BLaER1 treated with 17β-estradiol and CSF1 and Interleukin-3, amounts not matched to agents 10 nM and 100 nM (cell line): ENCODE results near the gene SLC51A.
"Not testable (repeated sequence)": the region's sequence is repeated elsewhere in the genome, so short reads cannot be mapped to it uniquely, and the experiment has no call there.

Source experiments
- H3K27ac ChIP-seq, 11 experiments: shearing (Covaris generic); formaldehyde crosslinking; 2 replicates each; pipeline ENCODE4 v1.8.1; 2022
- H3K27me3 ChIP-seq, 11 experiments: shearing (Covaris generic); formaldehyde crosslinking; 2 replicates each; pipeline ENCODE4 v1.8.1; 2022
- H3K36me3 ChIP-seq, 11 experiments: shearing (Covaris generic); formaldehyde crosslinking; 2 replicates each; pipeline ENCODE4 v1.8.1; 2022
- H3K4me1 ChIP-seq, 10 experiments: shearing (Covaris generic); formaldehyde crosslinking; 2 replicates each; pipeline ENCODE4 v1.8.1; 2022
- H3K4me2 ChIP-seq, 11 experiments: shearing (Covaris generic); formaldehyde crosslinking; 2 replicates each; pipeline ENCODE4 v1.8.1; 2022
- H3K4me3 ChIP-seq, 10 experiments: shearing (Covaris generic); formaldehyde crosslinking; 2 replicates each; pipeline ENCODE4 v1.8.1; 2022
- H3K9ac ChIP-seq, 11 experiments: shearing (Covaris generic); formaldehyde crosslinking; 2 replicates each; pipeline ENCODE4 v1.8.1; 2022
- H3K9me3 ChIP-seq, 11 experiments: shearing (Covaris generic); formaldehyde crosslinking; replicated peaks in 1 of 11; 2 replicates each; pipeline ENCODE4 v1.8.1; 2022
- H4K20me1 ChIP-seq, 11 experiments: shearing (Covaris generic); formaldehyde crosslinking; 2 replicates each; pipeline ENCODE4 v1.8.1; 2022
- Cebpa-rat ChIP-seq, 11 experiments: shearing (Covaris generic); IDR thresholded peaks; 2 replicates each; pipeline ENCODE4 v1.8.1; 2022

SLC51A gene

GRCh38 chr3:196198081-196198675 is 18.2 kb upstream of the SLC51A start:
- no peak for TF ChIP-seq Cebpa-rat (IDR thresholded peaks at IDR 0.05)
- no peak overlapping the region for H3K4me3 ChIP-seq
- peak overlapping the region in 10 of 11 experiments; percentile 0 to 53 (median 21); a peak in 12 of 22 replicates for H3K4me2 ChIP-seq
- no peaks in the 10 kb centered on the region for H3K27me3 ChIP-seq
- H3K36me3 ChIP-seq: no peaks in the 10 kb centered on the region
- no peaks in the 10 kb centered on the region for H4K20me1 ChIP-seq
- H3K27ac ChIP-seq: peak overlapping the region in 1 of 11 experiments; percentile 1; a peak in 1 of 22 replicates
- peak overlapping the region in 3 of 11 experiments; percentile 28 to 41 (median 34); a peak in 2 of 22 replicates for H3K9ac ChIP-seq
- H3K9me3 ChIP-seq: no peaks in the 10 kb centered on the region
- H3K4me1 ChIP-seq: peaks cover 40 to 71% (median 56%) of the 10 kb centered on the region in 10 experiments

- no peak overlapping the region for H3K4me3 ChIP-seq
- H3K4me2 ChIP-seq: peak overlapping the region in 5 of 11 experiments; percentile 0 to 30 (median 5); a peak in 3 of 22 replicates
- TF ChIP-seq Cebpa-rat (IDR thresholded peaks at IDR 0.05): no peak
- no peaks in the 10 kb centered on the region for H4K20me1 ChIP-seq
- H3K4me1 ChIP-seq: peaks cover 40 to 71% (median 56%) of the 10 kb centered on the region in 10 experiments
- no peaks in the 10 kb centered on the region for H3K36me3 ChIP-seq
- no peaks in the 10 kb centered on the region for H3K9me3 ChIP-seq
- H3K9ac ChIP-seq: no peak overlapping the region
- H3K27me3 ChIP-seq: no peaks in the 10 kb centered on the region
- H3K27ac ChIP-seq: peak overlapping the region in 1 of 11 experiments; percentile 1; a peak in 1 of 22 replicates
Observed at GRCh38 chr3:196198771-196199753, 17.3 kb upstream of the SLC51A start.

- Histone ChIP-seq H3K36me3 (no peaks in the 10 kb centered on the region), H3K4me3 (peak overlapping the region in 1 of 10 experiments; percentile 28; a peak in 1 of 20 replicates), H3K27ac (peak overlapping the region; percentile 19 to 67 (median 53); a peak in 17 of 22 replicates)
Observed at GRCh38 chr3:196202516-196202970, 13.8 kb upstream of the SLC51A start.

GRCh38 chr3:196203846-196204245 is 12.5 kb upstream of the SLC51A start:
- Histone ChIP-seq H3K4me1 (peaks cover 28 to 51% (median 36%) of the 10 kb centered on the region in 10 experiments), H3K4me2 (peak overlapping the region; percentile 78 to 92 (median 84)), H3K27ac (peak overlapping the region in 9 of 11 experiments; percentile 25 to 74 (median 58); a peak in 18 of 22 replicates), H3K9me3 (peaks cover 0 to 14% (median 6%) of the 10 kb centered on the region in 11 experiments; a peak in 11 of 22 replicates), H3K36me3 (no peaks in the 10 kb centered on the region), H3K4me3 (peak overlapping the region in 5 of 10 experiments; percentile 5 to 52 (median 24); a peak in 7 of 20 replicates), H4K20me1 (no peaks in the 10 kb centered on the region), H3K27me3 (no peaks in the 10 kb centered on the region), H3K9ac (peak overlapping the region in 8 of 11 experiments; percentile 0 to 60 (median 36); a peak in 8 of 22 replicates)
- TF ChIP-seq Cebpa-rat (IDR thresholded peaks at IDR 0.05): no peak

More at GRCh38 chr3:196202516-196202970, 13.8 kb upstream of the SLC51A start:
- Histone ChIP-seq H3K4me2 (peak overlapping the region; percentile 78 to 92 (median 84)), H4K20me1 (no peaks in the 10 kb centered on the region), H3K9ac (peak overlapping the region in 10 of 11 experiments; percentile 25 to 64 (median 45); a peak in 17 of 22 replicates), H3K4me1 (peaks cover 33 to 62% (median 42%) of the 10 kb centered on the region in 10 experiments), H3K27me3 (no peaks in the 10 kb centered on the region), H3K9me3 (peaks cover 0 to 14% (median 6%) of the 10 kb centered on the region in 11 experiments; a peak in 11 of 22 replicates)
- TF ChIP-seq Cebpa-rat (IDR thresholded peaks at IDR 0.05): no peak

GRCh38 chr3:196205442-196206205 is 10.7 kb upstream of the SLC51A start:
- peak in 5 of 11 experiments; percentile 12 to 57 (median 36); a peak in 7 of 22 replicates for TF ChIP-seq Cebpa-rat (IDR thresholded peaks at IDR 0.05)
- not testable (repeated sequence) for H3K27me3 ChIP-seq, H3K9ac ChIP-seq, H3K27ac ChIP-seq, H3K4me3 ChIP-seq, H4K20me1 ChIP-seq, H3K36me3 ChIP-seq
- Histone ChIP-seq H3K4me2 (0 out of 22 replicates have a peak overlapping the region, but pooled peaks of 1 of the 11 experiments have one; percentile 84), H3K4me1 (peaks cover 32 to 66% (median 45%) of the 10 kb centered on the region in 10 experiments), H3K9me3 (peaks cover 0 to 14% (median 6%) of the 10 kb centered on the region in 11 experiments; a peak in 11 of 22 replicates)

- Histone ChIP-seq H3K9ac (no peak overlapping the region), H3K9me3 (peaks cover 0 to 14% (median 6%) of the 10 kb centered on the region in 11 experiments; a peak in 11 of 22 replicates), H3K4me1 (peaks cover 26 to 70% (median 40%) of the 10 kb centered on the region in 10 experiments), H3K27ac (no peak overlapping the region), H3K4me3 (no peak overlapping the region), H3K36me3 (no peaks in the 10 kb centered on the region), H3K4me2 (peak overlapping the region in 4 of 11 experiments; percentile 16 to 50 (median 31); a peak in 2 of 22 replicates), H4K20me1 (no peaks in the 10 kb centered on the region), H3K27me3 (no peaks in the 10 kb centered on the region)
- no peak for TF ChIP-seq Cebpa-rat (IDR thresholded peaks at IDR 0.05)
Observed at GRCh38 chr3:196207159-196207832, 9.0 kb upstream of the SLC51A start.

- no peak for TF ChIP-seq Cebpa-rat (IDR thresholded peaks at IDR 0.05)
- H3K27ac ChIP-seq: no peak overlapping the region
- no peaks in the 10 kb centered on the region for H3K36me3 ChIP-seq
Observed at GRCh38 chr3:196207833-196208607, 8.3 kb upstream of the SLC51A start.

More at GRCh38 chr3:196207833-196208607, 8.3 kb upstream of the SLC51A start:
- H3K4me3 ChIP-seq: peak overlapping the region in 3 of 10 experiments; percentile 19 to 41 (median 26); a peak in 2 of 20 replicates
- peaks cover 0 to 14% (median 6%) of the 10 kb centered on the region in 11 experiments; a peak in 11 of 22 replicates for H3K9me3 ChIP-seq
- no peaks in the 10 kb centered on the region for H3K27me3 ChIP-seq
- H3K9ac ChIP-seq: no peak overlapping the region
- no peaks in the 10 kb centered on the region for H4K20me1 ChIP-seq
- H3K4me2 ChIP-seq: peak overlapping the region in 8 of 11 experiments; percentile 19 to 69 (median 38); a peak in 14 of 22 replicates
- peaks cover 19 to 63% (median 33%) of the 10 kb centered on the region in 10 experiments for H3K4me1 ChIP-seq
